Measurements from ENCODE around the gene FAM222B.

GRCh38 chr17:28750178-28751047, 92.2 kb downstream of the FAM222B start:
- no peak for TF ChIP-seq TAF1 (IDR thresholded peaks at IDR 0.05; ENCODE audit: control insufficient read depth, extremely low read depth, insufficient read depth, low read length, severe bottlenecking)
- peak; percentile 64 for TF ChIP-seq POLR2AphosphoS5 (IDR thresholded peaks at IDR 0.05; ENCODE audit: control insufficient read depth, insufficient read depth, low read depth, low read length)
- no peak for TF ChIP-seq BRF2 (IDR thresholded peaks at IDR 0.05; ENCODE audit: borderline replicate concordance, insufficient read depth, insufficient read length)
- no peak for TF ChIP-seq EP300 (IDR thresholded peaks at IDR 0.05; ENCODE audit: low read length)
- TF ChIP-seq EP400 (IDR thresholded peaks at IDR 0.05) = no peak
- TF ChIP-seq CTCF (IDR thresholded peaks at IDR 0.05 in 2 of 3, conservative IDR thresholded peaks at IDR 0.05 in 1 of 3; ENCODE audit: insufficient read depth in 2 of 3, low read depth in 1 of 3, low read length in 3 of 3) = peak; percentile 100
- no peak for TF ChIP-seq E2F4 (CRISPR knock-in tag; IDR thresholded peaks at IDR 0.05; ENCODE audit: low read depth)
- TF ChIP-seq MXI1 (IDR thresholded peaks at IDR 0.05; ENCODE audit: low read depth, low read length) = no peak
- no peak for TF ChIP-seq SMARCC2 (IDR thresholded peaks at IDR 0.05; ENCODE audit: low read depth)
- TF ChIP-seq FIP1L1 (IDR thresholded peaks at IDR 0.05; ENCODE audit: low read depth, low read length, poor library complexity, severe bottlenecking) = no peak

All from K562 (cell line).